ENCODE results near the gene CBX6.

DNA sequence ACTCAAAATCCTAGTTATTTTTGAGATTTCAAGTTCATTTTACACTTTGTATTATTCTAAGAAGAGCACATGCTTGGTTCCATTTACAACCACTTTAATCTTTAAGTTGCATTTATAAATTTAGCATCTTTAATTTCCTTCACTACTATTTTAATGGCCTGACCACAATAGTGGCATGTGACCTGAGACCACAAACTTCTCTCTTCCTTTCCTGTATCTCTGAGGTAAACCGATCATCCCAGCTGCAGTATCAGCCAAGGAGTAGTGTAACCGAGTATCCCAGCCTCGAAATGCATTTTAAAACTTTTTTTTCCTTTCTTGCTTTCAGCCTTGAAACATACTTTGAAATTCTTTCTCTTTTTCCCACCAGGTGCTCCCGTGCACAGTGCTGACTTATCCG lies 28.7 kb upstream of the CBX6 start:
- TF ChIP-seq CTCF (conservative IDR thresholded peaks at IDR 0.05; ENCODE audit: low read length) (no peak), EZH2phosphoT487 (IDR thresholded peaks at IDR 0.05; ENCODE audit: borderline replicate concordance) (no peak)

Measured in Loucy (cell line).